NCI-H748 (cell line): ENCODE data around the gene AUTS2.

ENCODE experiments used
- DNase-seq: peaks from one replicate; lab custom pipeline; 2025; ENCODE audit not compliant: unreplicated experiment; lab: John Stamatoyannopoulos, UW

The AUTS2 gene

DNA sequence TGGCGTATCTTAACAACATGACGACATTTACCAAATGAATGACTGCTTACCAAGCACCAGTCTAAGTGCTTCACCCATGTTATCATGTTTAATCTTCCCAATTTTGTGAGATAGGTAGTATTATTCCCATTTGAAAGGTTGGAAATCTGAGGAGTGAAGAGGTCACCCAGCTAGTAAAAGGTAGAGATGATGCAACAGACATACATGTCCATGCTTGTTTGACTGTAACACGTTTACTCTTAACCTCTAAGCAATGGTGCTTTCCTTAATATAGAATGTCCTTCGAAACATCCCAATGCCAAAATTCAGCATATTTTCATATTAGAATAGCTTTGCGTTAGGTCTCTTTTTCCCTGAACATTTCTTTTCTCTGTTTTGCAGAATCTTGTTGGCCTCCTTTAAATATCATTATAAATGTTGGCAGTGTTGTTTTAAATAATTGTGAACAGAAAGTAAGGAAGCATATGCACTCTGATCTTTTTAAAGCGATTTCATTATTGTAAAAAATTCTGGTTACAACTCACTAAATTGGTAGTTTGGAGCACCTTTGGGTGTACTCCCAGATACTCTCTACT, 722.8 kb downstream of the AUTS2 start:
- DNase-seq: no peak

DNA sequence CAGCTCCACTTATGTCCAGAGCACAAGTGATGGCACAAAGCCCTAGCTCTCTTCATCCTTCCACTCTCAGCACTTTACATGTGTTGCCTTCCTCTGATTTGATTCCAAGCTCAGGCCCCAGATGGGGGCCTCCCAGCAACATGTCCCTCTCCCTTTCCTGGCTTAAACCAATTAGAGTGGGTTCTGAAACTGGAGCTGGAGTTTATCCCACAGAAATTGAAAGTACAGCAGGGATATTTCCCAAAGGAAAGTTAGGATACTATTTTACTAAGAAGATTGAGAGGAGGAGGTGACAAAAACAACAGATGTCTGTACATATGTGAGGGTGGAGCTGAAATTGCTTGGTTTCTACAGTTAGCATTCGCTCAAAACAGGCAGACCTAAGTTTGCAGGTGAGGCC, 724.6 kb downstream of the AUTS2 start:
- DNase-seq: no peak

DNA sequence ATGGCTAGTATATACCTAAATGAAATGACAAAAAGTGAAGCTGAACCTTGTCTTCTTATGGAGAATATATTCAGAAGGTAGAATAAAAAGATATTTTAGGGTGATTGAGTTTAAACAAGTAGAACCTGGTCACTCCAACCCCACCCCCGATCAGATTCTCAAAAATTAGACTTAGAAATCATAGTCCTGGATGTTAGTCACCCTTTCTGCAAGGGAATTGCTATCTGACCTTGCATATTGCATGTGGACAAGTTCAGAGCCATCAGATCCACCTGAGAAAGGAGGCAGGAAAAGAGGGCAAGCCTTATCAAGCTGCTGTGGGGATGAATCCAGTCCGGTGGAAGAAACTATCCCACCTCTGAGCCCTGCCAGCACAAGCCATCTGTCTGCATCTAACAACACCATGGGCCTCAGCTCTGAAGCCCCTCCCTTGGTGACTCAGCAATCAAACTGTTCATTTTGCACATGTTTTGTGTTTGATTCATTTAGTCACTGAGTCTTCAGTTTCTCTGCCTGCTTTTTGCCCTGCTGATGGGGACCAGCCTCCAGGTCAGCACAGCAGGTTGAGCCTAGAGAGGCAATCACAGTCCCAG, 727.3 kb downstream of the AUTS2 start:
- no peak for DNase-seq

DNA sequence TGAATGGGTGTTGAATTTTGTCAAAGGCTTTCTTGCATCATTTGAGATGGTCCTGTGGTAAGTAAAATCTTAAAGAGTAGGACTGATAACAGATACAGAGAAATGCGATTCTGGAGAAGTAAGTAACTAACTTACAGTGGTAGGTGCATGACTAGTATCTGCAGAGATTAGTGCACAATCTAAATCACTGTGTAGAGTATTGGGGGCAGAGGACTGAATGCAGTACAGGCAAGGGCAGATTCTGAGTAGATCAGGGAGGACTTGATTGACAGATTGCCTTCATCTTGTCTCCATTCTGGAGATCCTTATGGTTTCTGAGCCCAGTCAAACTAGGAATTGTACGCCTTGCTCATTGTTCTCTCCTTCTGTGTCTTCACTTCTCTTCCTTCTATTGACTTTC, 736.0 kb downstream of the AUTS2 start:
- DNase-seq: no peak

DNA sequence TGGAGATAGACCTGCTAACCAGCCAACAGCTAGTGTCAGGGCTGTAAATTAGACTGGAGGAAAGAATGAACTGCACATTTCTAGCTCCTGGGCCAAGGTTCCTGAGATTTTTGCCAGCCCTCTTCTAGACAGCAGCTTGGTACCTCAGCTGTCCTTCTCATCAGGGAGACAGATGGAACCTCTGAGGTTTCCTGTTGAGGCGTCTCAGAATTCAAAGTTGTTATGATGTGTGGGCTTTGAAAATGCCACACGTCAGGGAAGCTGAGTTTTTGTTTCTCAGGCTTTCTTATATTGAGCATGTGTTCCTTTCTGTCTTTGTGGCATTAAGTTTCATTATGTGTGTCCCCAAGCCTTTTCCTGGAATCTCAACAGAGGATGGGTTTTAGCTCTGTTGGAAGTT, 736.6 kb downstream of the AUTS2 start:
- no peak for DNase-seq

DNA sequence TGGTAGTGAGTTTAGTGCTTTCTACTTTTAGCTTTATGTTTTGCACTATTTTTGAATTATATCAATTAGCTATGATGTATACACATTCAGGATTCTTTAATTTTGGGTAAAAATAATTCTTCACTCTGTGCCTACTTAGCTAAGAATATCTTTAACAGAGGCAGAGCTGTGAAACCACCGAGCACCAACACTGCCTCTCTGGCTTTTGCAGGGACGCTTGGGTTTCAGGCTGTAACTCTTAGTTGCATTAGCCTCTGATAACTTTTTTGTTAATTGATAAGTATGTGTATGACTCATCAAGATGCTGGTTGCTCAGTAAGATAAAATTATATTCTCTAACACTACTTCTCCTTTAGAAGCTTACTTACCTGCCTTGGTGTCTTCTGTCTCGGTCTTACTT, 738.3 kb downstream of the AUTS2 start:
- no peak for DNase-seq

DNA sequence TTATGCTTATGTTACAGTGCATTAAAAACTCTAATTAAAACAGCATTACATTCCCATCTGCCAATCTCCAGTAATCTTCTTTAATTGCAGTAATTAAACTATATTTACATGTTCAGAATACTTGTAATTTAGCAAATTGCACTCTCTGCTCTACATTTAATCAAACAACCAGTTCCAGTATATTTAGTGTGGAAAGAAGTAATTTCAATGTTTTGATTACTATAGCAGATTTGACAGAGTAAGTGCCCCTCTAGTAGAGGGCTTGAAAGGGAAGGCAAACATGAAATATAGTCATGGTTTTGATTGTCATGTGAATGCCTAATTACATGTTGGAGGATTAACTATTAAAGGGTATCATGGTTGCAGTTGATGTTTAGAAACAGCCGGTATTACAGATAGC, 739.7 kb downstream of the AUTS2 start:
- peak; percentile 96 for DNase-seq

DNA sequence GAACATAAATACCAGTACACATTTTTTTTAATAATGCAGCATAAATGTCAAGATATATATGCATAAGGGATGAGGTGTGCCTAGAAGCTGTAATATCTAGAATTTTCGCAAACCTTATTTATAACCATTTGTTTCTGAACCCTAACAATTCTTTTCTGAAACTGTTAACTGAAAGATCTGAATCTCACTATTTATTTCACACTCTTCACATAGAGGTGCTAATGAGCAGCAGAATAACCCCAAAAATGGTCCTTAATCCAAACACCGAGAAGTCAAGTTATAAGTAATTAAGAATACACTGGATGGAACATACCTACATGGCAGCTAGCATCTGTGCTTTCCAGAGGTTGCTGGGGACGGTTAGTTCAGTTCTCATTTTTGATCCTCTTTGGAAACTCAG, 742.0 kb downstream of the AUTS2 start:
- no peak for DNase-seq

DNA sequence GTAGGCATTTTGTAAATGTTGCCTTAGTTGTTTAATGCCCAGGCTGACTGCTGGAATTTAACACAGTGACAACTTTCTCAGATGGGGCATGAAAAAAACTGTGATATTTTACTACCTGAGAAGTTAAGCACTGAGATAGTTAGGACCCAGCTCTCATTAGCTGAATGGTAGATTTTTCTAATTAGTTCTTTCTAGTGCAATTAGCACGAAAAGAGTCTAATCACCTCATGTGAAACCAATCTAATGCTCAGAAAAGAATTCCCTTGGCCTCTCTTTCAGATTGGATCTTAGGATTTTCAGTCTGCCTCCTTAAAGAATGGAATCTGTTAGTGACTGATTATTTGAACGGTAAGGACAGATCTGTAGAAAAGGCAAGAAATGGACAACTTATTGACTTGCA, 743.2 kb downstream of the AUTS2 start:
- DNase-seq: no peak

DNA sequence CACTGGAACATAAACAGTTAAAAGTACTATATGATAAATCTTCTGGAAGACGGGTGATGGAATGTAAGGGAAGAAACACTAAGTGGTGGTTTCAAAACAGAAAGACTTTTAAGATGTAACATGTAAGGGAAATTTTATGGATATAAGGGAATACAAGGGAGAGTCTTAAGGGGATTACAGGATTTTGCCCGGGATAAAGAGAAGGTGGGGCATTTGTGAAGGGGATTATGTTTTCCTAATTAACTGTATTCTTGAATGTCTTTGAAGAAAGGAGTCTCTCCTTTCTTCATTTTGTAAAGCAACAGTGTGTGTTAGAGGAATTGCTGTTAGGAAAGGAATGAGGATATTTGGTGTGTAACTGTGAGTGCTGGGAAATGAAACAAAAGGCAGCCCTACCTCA, 745.2 kb downstream of the AUTS2 start:
- DNase-seq: no peak

DNA sequence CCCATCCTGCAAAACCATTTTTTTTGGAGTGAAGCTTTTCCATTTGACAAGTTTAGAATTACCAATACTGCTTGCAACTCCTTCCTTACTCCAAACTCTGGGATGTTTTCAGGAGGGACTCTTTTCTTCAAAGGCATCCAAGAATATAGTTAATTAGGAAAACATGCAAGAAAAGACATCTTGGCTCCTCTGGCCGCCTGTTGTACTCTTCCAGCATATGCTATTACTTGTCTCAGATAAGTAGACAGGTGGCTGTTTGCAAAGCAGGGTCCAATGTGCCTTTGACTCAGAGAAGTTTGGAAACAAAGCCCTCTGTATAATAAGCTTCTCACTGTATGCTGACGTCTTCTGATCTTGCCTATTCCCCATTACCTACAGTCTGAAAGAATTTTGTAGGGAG, 746.5 kb downstream of the AUTS2 start:
- no peak for DNase-seq

DNA sequence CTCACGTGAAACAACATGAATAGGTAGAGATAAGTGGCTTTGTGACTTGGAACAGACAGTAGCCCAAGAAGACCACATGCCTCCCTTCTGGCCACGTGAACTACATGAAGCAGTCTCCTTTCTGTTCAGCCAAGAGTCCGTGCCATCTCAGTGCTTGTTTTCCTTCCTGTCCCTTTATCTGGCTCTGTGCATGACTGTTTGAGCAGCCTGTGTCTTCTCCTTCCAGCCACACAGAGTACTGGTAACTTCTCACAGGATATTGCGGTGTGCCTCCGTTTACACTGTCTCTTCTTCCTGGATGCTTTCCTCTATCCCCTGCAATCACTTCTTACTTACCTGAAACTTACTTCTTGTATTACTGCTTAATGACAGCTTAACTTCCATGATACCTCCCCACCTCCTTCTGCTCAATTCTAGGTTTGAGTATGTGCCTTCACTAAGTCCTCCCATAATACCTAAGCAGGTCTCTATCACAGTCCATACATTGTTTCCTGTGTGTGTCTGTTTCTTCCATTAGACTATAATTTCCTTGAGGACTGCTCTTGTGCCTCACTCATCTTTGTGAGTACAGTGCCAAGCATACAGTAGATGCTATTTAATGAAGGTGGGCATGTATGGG, 748.7 kb downstream of the AUTS2 start:
- no peak for DNase-seq

DNA sequence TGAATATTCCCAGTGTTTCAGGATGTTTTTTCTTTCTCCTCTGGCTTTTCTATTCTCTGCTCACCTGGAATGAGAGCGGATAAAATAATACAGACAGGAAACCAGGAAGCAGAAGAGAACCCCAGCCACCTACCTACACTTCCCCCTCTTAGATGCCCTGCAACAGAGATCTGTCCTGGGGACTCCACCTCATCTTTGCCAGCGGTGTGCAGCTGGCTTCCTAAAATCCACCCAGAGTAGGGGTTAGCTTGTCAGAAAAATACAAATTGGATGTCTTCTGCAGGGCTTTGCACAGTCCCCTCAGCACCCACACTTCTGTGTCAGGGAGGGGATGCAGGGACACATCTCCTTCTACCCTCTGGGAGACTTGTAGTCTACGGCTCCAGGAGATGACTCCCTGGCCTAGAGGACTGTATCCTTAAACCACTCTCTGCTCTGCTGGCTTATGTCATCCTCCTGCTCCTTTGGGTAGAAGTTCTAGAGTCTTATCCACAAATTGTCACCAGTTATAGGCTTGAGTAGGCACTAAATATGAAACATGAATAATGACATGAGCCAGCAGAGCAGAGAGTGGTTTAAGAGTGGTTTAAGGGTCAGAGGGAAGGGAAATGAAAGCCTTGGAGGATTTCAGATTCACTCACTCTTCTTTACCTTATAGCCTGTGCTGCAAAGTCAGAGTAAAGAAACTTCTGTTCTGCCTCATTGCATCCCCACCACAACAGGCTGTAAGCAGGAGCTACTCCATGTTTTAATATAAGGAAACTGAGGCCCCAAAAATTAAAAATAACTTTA, 749.4 kb downstream of the AUTS2 start:
- DNase-seq: no peak

DNA sequence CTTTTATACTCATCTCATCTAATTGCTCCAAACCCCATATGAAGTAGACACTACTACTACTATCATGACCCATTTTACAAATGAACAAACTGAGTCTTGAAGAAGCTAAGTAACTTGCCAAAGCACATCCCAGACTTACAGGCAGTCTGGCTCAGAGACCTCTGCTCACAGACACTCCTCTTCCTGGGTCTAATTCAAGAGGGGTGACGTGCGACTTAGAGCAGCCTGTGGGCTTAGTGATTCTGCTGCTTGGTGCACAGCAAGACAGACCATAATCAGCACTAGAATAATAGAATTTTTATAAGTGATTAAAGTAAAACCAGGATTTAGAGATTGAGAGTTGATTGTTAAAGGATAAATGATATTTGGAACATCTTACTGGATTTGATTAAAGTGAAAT, 750.8 kb downstream of the AUTS2 start:
- no peak for DNase-seq

DNA sequence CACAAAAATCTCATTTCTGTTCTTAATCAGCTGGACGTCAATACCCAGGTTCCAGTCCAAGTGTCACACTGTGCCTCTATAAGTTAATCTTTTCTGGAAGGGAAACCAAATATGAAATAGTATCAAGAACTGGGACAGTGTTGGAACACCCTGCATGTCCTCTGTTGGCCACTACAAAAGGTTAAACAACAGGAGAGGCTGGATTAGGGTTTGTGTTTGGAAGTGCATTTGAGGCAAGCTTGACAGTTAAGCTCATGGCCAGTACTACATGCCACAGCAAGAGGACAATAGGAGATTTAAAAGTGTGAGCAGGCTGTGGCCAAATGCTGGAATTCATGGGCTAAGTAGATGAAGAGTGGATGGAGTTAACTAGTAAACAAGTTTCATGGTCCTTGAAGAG, 751.5 kb downstream of the AUTS2 start:
- no peak for DNase-seq

DNA sequence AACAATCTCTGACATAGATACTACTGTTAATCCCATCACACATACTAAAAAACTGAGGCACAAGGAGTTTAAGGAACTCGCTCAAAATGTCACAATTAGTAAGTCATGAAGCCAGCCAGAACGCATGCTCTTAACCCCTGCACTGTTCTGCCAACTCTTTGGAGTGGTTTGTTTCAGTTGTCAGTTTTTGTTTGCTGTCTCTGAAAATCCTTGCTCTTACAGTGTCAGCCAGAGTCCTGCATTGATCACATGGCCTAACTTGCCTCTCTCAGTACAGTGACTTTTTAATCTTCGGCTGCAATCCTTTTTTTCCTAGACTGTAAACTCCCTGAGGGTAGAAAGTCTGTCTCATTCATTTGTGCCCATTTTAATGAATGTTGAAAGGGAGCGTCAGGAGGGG, 753.8 kb downstream of the AUTS2 start:
- no peak for DNase-seq

DNA sequence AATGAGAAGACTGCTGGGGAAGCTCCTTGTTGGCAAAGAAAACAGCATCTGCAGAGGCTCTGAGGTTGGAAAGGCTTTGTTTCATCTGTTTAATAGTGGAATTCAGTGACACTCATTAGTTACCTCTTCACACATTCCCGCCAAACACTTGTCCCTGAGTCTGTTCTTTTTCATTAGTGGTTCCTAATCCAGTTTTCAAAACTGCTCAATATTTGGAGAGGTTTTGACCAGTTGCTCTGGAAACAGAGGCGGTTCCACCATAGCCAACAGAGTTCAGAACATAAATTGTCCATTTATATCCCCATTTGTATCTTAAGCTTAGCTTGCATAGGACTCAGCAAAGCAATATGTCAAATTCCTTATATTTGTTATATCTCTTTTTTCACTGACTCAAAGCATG, 754.6 kb downstream of the AUTS2 start:
- DNase-seq: peak; percentile 71

DNA sequence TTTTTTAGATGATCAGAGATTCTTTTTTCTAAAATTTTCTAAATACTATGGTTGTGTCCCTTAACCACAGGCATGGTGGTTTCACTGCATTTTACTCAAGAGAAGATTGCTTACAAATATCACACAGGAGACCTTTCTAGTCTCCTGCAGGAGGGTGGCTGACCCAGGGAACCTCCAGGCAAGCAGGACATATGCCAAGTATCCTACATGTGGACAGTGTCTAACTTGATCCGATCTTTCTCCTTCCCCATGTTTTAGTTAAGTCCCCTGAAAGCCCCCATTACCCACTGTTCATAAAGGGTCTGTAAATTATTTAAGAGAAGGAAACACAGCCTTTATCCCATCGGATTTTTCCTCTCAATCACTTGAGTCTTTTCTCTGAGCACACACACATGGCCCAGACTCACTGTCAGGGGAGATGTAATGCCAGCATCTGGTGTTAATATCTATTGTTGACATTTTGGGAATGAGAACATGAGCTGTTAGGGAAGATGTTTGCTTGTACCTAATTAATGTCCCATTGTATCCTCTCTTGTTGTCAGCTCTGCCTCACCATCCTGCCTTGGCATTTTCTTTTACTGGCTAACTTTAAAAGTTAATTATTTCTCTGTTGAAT, 755.2 kb downstream of the AUTS2 start:
- peak; percentile 77 for DNase-seq

DNA sequence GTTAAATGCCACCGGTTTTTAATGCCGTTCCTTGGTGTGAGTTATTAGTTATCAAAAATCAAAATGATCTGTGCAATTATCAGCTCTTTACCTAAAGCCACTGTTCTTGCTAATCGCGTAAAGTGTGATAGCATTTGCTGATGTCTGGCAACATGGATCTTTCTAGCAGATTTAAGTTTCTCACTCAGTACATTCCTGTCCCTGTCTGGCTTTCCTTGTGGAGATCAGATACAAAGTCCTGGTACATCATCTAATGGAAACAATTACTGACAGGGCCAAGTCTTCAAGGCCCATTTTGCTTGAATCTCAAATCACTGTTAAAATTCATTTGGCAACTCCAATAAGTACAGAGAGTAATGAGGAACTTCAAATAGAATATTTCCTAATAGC, 755.7 kb downstream of the AUTS2 start:
- DNase-seq: no peak

DNA sequence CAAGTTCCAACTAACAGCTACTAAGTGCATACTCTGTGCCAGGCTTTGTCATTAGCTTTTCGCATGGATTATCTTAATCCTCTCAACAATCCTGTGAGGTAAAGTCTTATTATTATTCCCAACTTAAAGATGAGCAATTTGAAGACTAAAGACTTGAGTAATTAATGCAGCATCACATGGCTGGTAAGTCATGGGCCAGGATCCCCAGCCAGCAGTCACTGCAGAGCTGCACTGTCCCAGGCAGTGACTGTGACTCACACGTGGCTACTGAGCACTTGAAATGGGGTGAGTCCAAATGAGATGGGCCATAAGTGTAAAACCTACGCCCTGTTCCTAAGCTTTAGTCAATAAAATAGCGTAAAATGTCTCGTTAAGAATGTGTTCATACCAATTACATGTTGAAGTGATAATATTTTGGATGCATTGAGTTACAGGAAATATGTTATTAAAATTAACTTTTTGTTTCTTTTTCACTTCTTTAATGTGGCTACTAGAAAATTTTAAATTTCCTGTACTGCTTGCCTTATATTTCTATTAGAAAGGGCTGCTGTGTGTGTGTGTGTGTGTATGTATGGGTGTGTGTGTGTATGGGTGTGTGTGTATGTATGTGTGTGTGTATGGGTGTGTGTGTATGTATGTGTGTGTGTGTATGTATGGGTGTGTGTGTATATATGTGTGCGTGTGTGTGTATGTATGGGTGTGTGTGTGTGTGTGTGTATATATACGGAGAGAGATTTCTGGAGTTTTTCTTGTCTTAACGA, 756.3 kb downstream of the AUTS2 start:
- no peak for DNase-seq
